RCC 7860 (cell line): ENCODE results near the gene DTX3L.
"Not testable (repeated sequence)": the region's sequence is repeated elsewhere in the genome, so short reads cannot be mapped to it uniquely, and the experiment has no call there.

ENCODE experiments used
- DNase-seq: peaks from one replicate; pipeline ENCODE4 v3.0.0-alpha.2; 2015; ENCODE audit warnings: low spot score
- FAIRE-seq: peaks from 2 replicates; lab custom pipeline; 2012; peaks lifted over from hg19 to GRCh38; lab: Jason Lieb, UNC

The DTX3L gene

GRCh38 chr3:122560680-122561079, 3.5 kb upstream of the DTX3L start:
- DNase-seq (peak; percentile 12), FAIRE-seq (peak; percentile 44)

GRCh38 chr3:122562923-122563716, 1.0 kb upstream of the DTX3L start:
- no peak for DNase-seq
- FAIRE-seq: no peak

- FAIRE-seq (no peak), DNase-seq (no peak)
These were observed 467 bp upstream of the DTX3L start for GRCh38 chr3:122563717-122564025.

GRCh38 chr3:122568131-122568530, 4.0 kb downstream of the DTX3L start:
- not testable (repeated sequence) for DNase-seq, FAIRE-seq

- DNase-seq (no peak), FAIRE-seq (no peak)
These were observed 4.6 kb downstream of the DTX3L start for GRCh38 chr3:122568755-122569154.

- FAIRE-seq: no peak
- no peak for DNase-seq
These were observed 8.8 kb downstream of the DTX3L start for GRCh38 chr3:122572940-122573412.

- FAIRE-seq (no peak), DNase-seq (no peak)
These were observed 12.2 kb downstream of the DTX3L start for GRCh38 chr3:122576174-122576940.

GRCh38 chr3:122577409-122578031, 13.4 kb downstream of the DTX3L start, which contains the start of gene PARP15:
Gene PARP15, plus strand, starts transcription at chr3:122577650. Its CDS starts 18 bp downstream, at chr3:122577668.
- FAIRE-seq (no peak), DNase-seq (no peak)

GRCh38 chr3:122578069-122578740, 14.1 kb downstream of the DTX3L start:
- DNase-seq (no peak), FAIRE-seq (no peak)

GRCh38 chr3:122580470-122580869, 16.3 kb downstream of the DTX3L start:
- no peak for DNase-seq
- FAIRE-seq: no peak

GRCh38 chr3:122581622-122582021, 17.5 kb downstream of the DTX3L start:
- FAIRE-seq (no peak), DNase-seq (no peak)

GRCh38 chr3:122582390-122582789, 18.3 kb downstream of the DTX3L start:
- DNase-seq (no peak), FAIRE-seq (no peak)

- FAIRE-seq (no peak), DNase-seq (no peak)
These were observed 22.0 kb downstream of the DTX3L start for GRCh38 chr3:122586098-122586497.

GRCh38 chr3:122586773-122587485, 22.8 kb downstream of the DTX3L start:
- FAIRE-seq (no peak), DNase-seq (no peak)

- no peak for DNase-seq
- no peak for FAIRE-seq
These were observed 23.4 kb downstream of the DTX3L start for GRCh38 chr3:122587572-122587971.

- DNase-seq: no peak
- FAIRE-seq: no peak
These were observed 25.2 kb downstream of the DTX3L start for GRCh38 chr3:122589297-122589696.

- FAIRE-seq: no peak
These were observed 26.5 kb downstream of the DTX3L start for GRCh38 chr3:122590610-122591009.

GRCh38 chr3:122594025-122594424, 29.9 kb downstream of the DTX3L start:
- DNase-seq (no peak), FAIRE-seq (no peak)

More at GRCh38 chr3:122590610-122591009, 26.5 kb downstream of the DTX3L start:
- DNase-seq: no peak

GRCh38 chr3:122598151-122598550, 34.0 kb downstream of the DTX3L start:
- DNase-seq (no peak), FAIRE-seq (no peak)

GRCh38 chr3:122598556-122598955, 34.4 kb downstream of the DTX3L start:
- DNase-seq: no peak
- no peak for FAIRE-seq
